Dermis lymphatic vessel endothelial cell (primary cell): ENCODE data around the gene TRA2A. TPM values are rescaled to one million over a fixed set of nuclear protein-coding genes. Genes with fewer than 3 reads are reported as not detected.

Experiments used
- total RNA-seq: library from RNA; depleted of rRNA; stranded (reverse); fragments of >200 nt; gene quantifications from 2 replicates; pipeline ENCODE4 v1.2.1, GENCODE V29; 2014

TRA2A gene
- 27.8 and 33.3 TPM in 2 replicates for total RNA-seq

GRCh38 chr7:23531794-23532489, at the start of gene TRA2A:
Gene TRA2A, minus strand, starts transcription at chr7:23531981. Its CDS starts 157 bp downstream, at chr7:23531824.

GRCh38 chr7:23470330-23471105, 61.3 kb downstream of the TRA2A start, which contains the start of gene IGF2BP3:
Gene IGF2BP3, minus strand, starts transcription at chr7:23470491. Its CDS starts 381 bp downstream, at chr7:23470110.

Other genes with a start within 250 kb of the TRA2A start
- 38.9 and 49.2 TPM in 2 replicates for gene MALSU1, start 232.6 kb downstream of the TRA2A start, total RNA-seq
- 1.7 and 2.1 TPM in 2 replicates for gene IGF2BP3, start 61.5 kb downstream of the TRA2A start, total RNA-seq
- gene CCDC126, start 65.4 kb upstream of the TRA2A start, total RNA-seq: 20.6 and 22.4 TPM in 2 replicates
- gene FAM221A, start 148.2 kb upstream of the TRA2A start, total RNA-seq: 5.9 and 9.4 TPM in 2 replicates
- 0.11 and 0.17 TPM in 2 replicates for gene STK31, start 178.2 kb upstream of the TRA2A start, total RNA-seq